ENCODE data around the gene SERINC5.
"Not testable (repeated sequence)": the region's sequence is repeated elsewhere in the genome, so short reads cannot be mapped to it uniquely, and the experiment has no call there.

SERINC5 gene

DNA sequence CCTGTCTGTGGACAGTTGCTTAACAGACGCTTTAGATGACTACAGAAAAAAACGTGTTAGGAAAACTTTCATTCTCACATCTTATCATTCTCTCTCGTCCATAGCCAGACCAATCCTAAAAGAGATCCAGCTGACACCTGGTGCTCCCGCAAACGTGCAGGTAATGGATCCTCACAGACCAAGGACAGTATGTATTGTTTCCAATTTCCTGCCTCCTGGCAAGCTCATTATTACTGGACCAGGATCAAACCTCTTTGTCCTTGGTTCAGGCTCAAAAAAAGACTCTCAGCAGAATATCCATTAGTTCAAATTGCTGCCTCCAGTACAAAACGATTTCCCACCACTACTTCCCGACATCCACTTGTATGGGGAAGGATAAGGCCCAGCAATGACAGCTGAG lies 62.4 kb downstream of the SERINC5 start:
- DNase-seq, result no peak

GRCh38 chr5:80192507-80193241 lies 63.2 kb downstream of the SERINC5 start:
- DNase-seq, result no peak

DNA sequence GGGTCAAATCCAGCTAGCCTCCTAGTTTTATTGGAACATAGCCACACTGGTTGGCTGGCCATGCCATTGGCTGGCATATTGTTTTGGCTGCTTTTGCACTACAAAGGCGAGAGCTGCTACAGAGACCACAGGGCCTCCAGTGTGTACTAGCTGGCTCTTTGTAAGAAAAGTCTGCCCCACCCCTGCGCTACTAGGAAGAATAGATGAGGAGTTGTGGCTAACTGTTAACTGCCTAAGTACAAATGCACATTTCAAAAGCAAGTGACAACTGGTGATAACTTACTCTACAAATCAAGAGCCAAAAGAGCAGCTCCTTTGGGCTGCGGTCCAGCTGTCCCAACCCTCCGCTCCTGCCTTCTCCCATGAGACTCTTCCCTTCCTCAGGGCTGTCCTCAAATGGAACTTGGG lies 63.9 kb downstream of the SERINC5 start:
- DNase-seq, result no peak

- no peak for DNase-seq
These were observed 64.5 kb downstream of the SERINC5 start for GRCh38 chr5:80191397-80191796.

DNA sequence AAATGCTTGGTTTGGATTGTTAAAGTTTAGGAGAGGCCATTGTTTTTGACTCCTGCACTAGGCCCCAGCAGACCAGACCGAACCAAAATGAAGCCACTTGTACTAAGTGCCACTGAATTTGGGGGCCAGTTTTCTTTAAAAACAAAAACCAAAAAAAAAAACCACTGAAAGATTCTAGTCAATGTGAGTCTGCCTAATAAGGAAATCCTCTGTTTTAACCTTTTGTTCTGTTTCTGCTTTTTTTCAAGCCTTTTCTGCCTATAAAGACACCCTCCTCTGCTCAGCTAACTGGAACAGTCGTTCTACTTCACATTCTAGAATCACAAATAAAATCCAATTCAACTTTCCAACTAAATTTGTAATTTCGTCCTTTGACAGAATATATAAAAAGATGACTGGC lies 64.9 kb downstream of the SERINC5 start:
- DNase-seq, result no peak

- no peak for DNase-seq
These were observed 66.1 kb downstream of the SERINC5 start for GRCh38 chr5:80189701-80190100.

DNA sequence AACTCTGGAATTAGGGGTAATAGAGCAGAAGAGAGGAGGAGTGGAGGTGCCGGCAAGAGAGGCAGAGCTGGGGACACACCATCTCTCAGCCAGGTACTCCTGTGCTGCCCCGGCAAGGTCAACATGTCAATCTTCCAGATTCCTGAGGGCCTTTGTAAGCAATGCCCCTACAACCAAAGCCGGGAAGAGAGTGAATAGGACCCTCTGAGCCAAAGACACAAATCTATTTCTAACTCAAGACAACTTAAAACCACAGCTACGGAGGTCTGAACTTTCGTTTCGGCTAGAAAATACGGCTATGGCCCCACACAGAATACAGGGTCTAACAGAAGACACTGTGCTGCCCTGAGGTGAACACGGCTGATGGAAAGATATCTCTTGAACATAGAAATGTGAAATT lies 66.6 kb downstream of the SERINC5 start:
- no peak for DNase-seq

GRCh38 chr5:80187421-80188090 lies 68.3 kb downstream of the SERINC5 start:
- DNase-seq, result no peak

- DNase-seq, result not testable (repeated sequence)
These were observed 70.3 kb downstream of the SERINC5 start for GRCh38 chr5:80185535-80185934.

DNA sequence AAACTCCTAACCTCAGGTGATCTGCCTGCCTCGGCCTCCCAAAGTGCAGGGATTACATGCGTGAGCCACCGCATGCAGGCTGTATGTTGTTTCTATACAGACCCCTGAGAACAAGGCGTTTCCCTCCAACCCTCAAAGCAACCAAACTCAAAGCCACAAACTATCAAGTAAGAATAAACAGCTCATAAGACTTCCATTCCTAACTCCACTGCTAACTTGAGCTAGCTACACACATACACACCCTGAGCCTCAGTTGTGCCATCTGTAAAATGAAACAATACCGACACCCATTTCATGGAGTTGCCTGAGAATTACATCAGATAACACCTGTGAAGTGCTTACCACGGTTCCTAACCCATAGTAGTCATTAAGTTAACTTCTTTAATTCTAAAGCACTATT lies 70.8 kb downstream of the SERINC5 start:
- no peak for DNase-seq

GRCh38 chr5:80184235-80185023 lies 71.4 kb downstream of the SERINC5 start:
- DNase-seq, result no peak

- DNase-seq, result not testable (repeated sequence)
These were observed 72.1 kb downstream of the SERINC5 start for GRCh38 chr5:80183728-80184234.

DNA sequence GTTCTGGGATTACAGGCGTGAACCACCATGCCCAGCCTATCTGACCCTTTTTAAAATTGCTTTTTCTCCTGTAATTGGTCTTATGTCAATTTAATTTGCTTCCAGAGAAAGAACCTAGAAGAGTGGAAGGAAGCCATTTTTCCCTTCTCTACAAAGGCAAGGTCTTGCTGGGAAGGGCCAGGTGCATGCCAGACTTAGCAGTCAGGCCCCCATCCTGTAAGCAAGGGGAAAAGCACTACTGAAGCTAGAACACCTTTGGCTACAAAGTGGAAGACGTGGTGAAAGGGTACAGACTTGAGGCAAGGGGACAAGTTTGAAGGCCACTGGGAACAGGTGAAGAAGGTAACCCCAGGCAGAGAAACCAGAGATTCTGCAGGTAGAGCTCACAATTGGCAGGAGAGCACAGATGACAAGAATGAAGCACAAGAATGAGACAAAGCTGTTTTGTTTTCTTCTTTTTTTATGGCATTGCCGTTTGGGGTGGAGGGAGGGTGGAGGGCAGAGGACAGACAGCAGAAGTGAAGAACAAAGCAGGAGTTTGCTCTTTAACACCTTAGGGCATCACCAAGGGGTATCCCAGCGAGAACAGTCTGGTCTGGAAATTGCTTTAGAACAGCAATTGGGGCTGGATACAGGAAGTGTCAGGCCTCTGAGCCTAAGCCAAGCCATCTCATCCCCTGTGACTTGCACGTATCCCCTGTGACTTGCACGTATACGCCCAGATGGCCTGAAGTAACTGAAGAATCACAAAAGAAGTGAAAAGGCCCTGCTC lies 72.9 kb downstream of the SERINC5 start:
- DNase-seq, result peak; percentile 13

GRCh38 chr5:80181618-80182211 lies 74.1 kb downstream of the SERINC5 start:
- no peak for DNase-seq

DNA sequence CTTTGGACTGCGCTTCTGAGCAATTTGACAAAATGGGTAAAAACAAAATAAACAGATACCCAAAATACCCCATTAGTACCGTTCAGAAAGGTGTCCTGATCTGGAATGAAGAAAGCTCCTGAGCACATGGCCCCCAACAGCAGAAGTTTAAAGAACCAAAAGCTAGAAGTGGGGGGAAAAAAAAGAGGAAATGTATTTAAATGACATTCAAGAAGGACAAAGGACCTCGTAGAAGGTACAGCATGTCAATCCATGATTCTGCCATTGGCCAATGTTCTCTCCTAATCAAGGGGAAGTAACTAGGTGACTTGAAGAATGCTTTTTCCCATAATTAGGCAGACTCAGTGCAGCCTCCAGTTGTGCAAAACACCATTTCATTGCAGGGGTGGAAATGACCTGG lies 78.6 kb downstream of the SERINC5 start:
- no peak for DNase-seq

- DNase-seq, result no peak
These were observed 80.5 kb downstream of the SERINC5 start for GRCh38 chr5:80175337-80175736.

GRCh38 chr5:80174790-80175189 lies 81.1 kb downstream of the SERINC5 start:
- DNase-seq, result no peak

GRCh38 chr5:80172067-80172695 lies 83.7 kb downstream of the SERINC5 start:
- DNase-seq, result no peak

DNA sequence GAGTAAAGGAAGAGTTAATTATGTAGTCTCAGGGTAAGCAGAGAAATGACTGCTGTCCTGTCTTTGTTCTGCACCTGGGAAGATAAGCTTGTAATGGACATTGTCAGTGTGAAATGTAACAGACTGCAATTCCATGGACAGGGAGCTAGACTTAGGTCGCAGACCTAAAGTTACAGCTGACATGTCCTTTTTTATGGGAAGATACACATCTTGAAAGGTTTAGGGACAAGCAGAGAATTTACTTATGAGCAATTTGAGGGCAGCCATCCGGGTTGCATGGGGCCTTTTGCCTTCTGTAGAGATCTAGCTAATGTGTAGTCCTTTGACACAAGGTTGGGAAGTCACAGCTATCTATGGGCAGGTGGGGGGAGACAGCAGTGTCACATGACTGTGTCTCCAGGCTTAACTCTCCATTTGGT lies 85.7 kb downstream of the SERINC5 start:
- no peak for DNase-seq

DNA sequence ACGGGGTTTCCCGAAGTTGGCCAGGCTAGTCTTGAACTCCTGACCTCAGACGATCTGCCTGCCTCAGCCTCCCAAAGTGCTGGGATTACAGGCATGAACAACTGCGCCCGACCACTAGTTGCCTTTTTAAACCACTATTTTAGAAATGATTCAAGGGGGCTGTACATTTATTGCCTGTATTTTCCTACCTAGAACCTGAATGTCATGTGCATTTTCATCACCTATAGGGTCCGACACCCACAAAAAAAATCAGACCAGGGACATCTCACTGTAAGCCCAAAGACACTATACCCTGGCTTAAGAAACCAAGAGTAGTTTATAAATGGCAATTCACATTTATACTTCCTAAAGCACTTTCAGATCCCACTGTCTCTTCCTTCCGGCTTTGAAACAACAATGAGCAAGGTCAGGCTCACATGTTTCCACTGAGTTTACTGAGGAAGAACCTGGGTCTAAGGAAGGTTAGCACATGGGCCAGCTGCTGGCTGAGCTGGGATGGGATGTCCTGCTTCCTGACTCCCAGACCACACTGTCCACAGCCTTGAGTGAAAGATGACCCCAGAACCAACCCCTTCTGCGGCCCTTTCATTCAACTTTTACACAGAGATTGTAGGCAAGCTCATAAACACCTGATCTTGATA lies 87.3 kb downstream of the SERINC5 start:
- no peak for DNase-seq

- no peak for DNase-seq
These were observed 90.4 kb downstream of the SERINC5 start for GRCh38 chr5:80165452-80165851.
